ENCODE measurements around the gene GDPD4.

Gene GDPD4, protein sequence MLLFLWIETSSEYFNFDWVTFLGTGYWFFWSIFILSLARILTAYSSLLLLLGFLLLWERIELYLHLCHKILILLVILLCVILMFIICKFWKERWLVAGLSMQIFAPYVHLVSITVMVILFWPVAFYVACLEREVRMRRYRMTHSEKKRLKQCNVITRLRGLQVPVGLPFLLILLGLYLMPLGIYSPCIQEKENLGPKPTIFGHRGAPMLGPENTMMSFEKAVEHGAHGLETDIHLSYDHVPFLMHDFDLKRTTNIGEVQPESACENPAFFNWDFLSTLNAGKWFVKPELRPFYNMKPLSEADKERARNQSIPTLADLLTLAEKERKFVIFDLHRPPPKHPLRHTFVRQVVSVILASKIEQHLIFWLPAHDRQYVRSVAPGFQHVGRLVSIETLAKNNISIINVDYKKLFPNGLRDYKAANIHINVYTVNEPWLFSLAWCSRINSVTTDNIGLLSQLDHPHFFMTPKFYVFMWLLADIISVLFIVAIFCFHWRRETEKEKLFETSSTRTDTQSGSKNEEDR

DNA sequence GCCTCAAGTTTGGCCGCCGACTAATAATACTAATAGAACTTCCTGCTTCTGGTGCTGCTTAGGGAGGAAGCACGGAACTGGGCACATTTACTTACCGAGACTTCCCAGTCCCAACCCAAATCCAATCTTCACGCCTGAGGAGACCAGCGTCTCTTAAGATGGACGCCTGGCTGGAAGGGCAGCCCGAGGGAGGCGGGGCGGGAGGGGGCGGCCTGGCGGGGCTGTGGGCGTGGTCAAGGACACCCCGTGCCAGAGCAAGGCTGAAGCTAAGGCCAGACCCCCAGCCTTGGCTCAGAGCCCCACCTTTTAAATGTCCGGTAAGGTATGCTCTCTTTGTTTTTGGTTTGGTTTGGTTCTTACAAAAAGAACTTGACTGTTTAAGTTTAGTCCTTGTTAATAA is at the start of gene GDPD4:
Gene GDPD4 (minus strand): TSS at position 177 of the 400 bp plus-strand sequence. CDS start 16,549 bp downstream, outside the sequence.
- TF ChIP-seq, protein P1, sequence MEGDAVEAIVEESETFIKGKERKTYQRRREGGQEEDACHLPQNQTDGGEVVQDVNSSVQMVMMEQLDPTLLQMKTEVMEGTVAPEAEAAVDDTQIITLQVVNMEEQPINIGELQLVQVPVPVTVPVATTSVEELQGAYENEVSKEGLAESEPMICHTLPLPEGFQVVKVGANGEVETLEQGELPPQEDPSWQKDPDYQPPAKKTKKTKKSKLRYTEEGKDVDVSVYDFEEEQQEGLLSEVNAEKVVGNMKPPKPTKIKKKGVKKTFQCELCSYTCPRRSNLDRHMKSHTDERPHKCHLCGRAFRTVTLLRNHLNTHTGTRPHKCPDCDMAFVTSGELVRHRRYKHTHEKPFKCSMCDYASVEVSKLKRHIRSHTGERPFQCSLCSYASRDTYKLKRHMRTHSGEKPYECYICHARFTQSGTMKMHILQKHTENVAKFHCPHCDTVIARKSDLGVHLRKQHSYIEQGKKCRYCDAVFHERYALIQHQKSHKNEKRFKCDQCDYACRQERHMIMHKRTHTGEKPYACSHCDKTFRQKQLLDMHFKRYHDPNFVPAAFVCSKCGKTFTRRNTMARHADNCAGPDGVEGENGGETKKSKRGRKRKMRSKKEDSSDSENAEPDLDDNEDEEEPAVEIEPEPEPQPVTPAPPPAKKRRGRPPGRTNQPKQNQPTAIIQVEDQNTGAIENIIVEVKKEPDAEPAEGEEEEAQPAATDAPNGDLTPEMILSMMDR (IDR thresholded peaks at IDR 0.05) = no peak

- TF ChIP-seq, protein P1 (IDR thresholded peaks at IDR 0.05) = no peak
Measured at GRCh38 chr11:77347948-77348347, 46.5 kb upstream of the GDPD4 start.

- TF ChIP-seq, protein P1 (IDR thresholded peaks at IDR 0.05) = no peak
Measured at GRCh38 chr11:77346906-77347603, 45.6 kb upstream of the GDPD4 start.

GRCh38 chr11:77345621-77346020 is 44.1 kb upstream of the GDPD4 start:
- TF ChIP-seq, protein P1 (IDR thresholded peaks at IDR 0.05) = no peak

GRCh38 chr11:77340501-77340900 is 39.0 kb upstream of the GDPD4 start:
- TF ChIP-seq, protein P1 (IDR thresholded peaks at IDR 0.05) = no peak

- TF ChIP-seq, protein P1 (IDR thresholded peaks at IDR 0.05) = no peak
Measured at GRCh38 chr11:77332259-77332658, 30.8 kb upstream of the GDPD4 start.

DNA sequence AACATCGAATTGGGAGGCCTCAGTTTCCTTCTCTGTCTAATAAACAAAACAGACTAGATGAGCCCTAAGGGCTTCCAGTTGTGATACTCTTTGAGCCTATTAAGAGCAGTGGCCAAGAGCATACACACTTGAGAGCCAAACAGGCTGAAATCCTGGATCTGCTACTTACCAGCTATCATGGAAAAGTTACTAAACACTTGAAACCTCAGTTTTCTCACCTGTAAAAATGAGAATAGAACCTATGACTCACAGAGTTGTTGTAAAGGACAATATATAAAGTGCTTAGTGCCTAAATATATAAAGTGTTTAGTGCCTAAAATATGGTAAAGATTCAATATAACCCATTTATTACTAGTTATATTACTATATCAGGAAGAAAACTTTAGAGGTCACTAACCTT is 23.7 kb upstream of the GDPD4 start:
- TF ChIP-seq, protein P1 (IDR thresholded peaks at IDR 0.05) = no peak
